CD4-positive, alpha-beta T cell treated with Interleukin-15 for 4 hours (primary cell): ENCODE measurements around the gene TUBA1A.
A peak's percentile ranks its signal among the peaks of the same experiment; 100 is the strongest.
"Not testable (repeated sequence)": the region's sequence is repeated elsewhere in the genome, so short reads cannot be mapped to it uniquely, and the experiment has no call there.

Source experiments
- DNase-seq: peaks from one replicate; pipeline ENCODE4 v3.0.0-alpha.2; 2020; ENCODE audit warnings: low spot score

The TUBA1A gene

DNA sequence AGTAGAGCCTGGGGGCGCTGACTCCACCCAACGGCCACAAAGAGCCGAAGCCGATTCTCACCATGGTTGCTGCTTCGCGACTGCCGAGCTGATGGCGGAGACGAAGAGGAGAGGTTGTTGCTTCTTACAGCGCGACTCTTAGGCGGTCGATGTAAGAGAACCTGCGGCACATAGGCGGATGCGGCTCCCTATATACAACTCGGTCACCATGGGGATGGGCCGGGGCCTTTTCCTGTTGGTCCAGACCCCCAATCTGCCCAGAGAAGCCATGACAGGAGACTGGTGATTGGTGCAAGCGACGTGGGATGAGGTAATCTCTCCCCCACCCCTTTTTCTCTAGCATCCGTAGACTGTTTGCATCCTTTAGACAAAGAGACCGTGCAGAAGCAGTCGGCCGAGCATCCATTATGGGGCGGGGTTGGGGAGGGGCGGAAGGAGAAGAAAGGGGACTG, at the start of gene TUBA1A:
TSS of gene TUBA1A (minus strand) at position 165 of the 452 bp plus-strand sequence. CDS start at position 64, 101 bp downstream.
- peak; percentile 98 for DNase-seq

DNA sequence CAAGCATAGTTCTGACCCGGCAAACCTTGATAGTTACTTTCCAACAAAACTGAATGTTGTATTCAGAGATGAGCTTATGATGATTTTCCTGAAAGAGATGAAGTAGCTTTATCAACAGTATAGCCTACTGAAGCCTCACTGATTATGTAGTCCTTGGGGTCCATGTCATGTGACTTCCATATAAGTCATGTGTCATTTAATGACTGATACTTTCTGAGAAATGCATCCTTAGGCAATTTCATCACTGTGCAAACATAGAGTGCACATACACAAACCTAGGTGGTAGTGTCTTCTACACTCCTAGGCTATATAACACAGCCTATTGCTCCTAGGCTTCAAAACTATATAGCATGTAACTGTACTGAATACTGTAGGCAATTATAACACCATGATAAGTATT, 47.5 kb upstream of the TUBA1A start:
- no peak for DNase-seq

DNA sequence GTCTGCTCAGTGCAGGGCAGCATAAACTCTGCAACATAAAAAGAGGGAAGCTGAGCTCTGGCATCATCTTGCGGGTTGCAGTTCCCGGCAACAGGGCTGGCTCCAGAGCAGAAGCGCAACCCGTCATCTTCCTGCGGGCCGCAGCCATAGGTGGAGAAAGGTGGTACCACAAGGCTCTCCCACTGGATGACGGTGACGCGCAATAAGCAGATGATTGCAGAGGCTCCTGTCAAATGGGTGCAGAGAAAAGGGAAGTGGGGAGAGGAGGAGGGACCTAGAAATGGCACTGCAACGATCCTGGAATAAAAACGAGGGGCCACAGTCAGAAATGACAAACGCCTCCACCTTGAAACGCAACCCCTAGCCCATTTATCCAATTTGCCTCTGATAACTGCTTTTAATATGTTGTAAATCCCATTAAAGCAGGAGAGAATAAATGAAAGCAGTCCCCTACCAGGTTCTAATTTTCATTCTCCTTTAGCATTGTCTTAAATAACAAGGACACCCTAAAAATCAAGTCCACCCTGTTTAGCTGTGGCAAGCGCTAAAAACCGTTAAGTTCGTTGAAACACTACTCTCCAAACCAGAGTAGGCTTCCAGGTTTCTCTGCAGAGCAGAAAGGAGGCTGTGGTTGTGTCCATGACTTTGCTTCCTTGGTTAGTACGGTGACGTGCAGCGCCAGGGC, 45.1 kb upstream of the TUBA1A start:
- DNase-seq, result peak; percentile 17

DNA sequence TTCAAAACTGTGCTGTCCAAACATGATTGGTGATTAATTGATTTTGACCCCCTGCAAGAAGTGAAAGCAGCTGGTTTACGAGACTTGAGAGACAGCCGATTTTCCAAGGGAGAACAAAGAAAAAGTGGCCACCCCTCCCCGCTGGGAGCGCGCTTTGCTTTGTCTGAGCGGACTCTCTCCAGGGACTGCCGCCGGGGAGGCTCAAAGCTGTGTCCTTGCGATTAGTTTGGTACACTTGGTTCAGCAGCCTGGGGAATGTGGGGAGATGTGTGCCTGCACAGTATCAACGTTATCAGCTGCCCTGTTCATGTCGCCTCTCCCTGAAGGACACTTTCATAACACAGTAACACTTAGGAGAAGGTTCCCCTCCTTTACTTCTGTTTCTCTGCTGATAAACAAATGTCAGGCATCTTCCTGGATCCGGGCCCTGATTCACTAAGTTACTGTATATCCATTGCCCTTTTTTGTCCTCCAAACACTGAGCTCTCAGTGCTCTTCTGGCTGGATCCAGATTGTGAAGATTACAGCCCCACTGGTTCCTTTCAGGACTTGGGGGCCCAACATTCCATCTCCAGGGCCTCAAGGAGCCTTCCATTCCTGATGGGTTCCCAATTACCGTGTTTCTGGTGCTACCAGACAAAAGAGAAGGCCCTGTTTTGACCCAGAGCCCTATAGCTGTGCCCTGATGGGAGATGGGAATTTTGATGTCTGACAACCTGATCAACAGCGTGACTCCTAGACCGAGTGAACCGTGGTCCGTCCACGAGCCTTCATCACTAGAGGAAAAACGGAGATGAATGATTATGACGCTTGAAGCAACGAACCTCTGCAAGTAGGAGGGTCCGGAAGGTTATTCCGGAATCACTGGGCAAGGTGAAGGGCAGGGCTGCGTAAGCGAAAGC, 44.3 kb upstream of the TUBA1A start:
- DNase-seq, result no peak

DNA sequence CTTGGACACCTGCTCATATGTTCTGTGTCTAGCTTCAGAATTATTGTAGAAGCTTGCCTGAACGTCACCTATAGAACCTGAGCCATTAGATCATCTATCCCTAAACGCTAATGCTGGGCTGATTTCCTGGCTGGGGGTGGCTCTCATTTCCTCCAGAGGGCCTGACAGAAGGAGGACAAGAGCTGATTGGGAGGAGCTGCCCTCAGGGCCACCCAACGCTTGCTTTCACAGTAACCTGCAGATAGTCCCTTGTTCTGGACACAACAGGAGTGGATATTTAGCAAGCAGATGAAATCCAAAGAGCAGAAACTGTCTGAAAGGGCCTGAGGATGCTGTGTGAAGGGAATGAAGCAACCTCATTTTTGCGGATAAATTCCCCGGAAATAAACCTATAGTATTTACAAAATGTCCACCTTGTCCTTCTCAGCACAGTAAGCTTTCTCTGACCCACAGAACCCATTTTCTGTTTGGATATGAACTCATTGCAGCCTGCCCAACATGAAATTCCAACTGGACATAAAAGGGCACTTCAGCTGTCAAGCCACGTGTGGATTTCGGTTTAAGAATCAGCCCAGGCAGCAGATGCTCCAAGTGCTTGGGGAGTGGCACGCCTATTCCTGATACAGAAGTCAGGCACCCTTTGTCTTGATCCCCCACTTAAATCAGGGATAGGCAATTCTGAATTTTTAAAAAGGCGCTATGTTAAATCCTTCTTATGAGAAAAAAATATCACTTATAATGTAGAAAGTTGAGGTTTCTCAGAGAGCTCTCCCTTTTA, 43.2 kb upstream of the TUBA1A start:
- no peak for DNase-seq

DNA sequence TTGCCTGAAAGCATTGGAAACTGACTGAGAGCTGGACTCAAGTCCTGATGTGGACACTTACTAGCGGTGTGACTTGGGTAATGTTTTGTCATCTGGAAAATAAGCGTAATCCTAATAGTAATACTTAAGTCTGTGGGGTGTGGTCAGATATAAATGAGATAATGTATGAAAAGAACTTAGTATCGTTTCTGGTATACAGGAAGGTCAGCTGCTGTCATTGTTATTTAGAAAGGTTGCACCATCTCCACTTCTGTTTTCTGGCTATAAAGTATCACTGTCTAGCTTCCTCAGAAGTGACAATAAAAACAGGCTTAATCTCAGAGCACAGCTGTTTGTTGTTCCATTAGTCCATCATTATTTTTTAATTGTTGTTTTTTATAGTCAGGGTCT, 41.9 kb upstream of the TUBA1A start:
- no peak for DNase-seq

DNA sequence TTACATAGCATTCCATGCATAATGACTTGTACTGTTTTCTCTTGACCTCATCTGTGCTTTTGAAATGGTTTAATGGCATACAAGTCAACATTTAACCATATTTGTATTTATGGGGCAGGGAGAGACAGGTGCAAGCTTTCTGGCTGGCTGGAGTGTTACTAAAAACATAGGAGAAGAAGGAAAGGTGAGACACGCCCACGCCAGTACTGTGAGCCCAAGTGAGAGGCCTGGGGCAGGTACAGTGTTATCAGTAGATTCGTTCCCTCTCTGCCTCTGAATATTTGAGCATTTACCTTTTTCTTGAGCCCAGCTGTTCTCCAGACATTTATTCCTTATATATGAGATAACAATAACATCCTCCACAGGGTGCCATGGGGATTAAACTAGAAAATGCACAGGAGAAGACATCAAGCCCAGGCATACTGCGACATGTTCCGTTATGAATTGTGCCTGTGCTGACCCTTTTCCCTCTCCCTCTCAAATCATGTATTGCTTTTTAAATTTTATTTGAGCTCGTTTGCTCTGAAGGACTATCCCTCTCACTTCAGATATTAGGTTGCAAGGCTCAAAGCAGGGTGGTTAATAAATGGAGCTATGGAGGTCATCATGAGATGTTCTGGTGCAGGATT, 41.4 kb upstream of the TUBA1A start:
- no peak for DNase-seq

DNA sequence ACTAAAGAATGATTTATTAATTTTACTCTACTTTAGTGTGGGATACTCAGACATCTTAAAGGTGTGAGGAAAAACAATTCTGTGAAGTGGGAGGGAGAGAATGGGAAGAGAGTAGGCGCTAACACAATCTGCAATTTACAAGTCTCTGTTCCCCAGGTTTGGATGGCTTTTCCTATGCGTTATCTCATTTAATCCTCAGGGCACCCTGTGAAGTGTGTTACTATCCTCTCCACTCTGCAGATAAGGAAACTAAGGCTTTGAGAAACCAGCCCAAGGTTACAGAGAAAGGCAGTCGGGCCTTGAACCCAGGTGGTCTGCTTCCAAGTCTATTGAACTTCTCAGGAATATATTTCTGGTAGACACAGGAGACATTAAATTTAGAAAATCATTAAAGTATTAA, 39.8 kb upstream of the TUBA1A start:
- DNase-seq, result no peak

DNA sequence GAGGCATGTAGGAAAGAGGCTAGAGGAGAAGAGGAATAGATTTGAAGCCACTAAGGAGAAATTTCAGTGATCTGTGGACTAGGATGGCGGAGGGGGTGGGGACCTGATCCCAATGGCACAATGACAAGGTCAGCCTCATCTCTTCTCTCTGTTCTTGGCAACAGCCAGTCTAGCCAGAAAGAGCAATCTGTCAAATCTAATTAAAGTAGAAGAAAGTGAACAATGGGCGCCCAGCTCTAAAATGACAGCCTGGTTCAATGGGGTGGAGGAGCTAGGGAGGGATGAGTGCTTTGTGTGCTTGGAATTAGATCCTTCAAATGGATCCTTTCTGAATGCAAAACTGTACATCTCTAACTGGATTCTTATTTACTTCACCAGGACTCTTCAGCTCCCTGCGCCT, 38.8 kb upstream of the TUBA1A start:
- no peak for DNase-seq

DNA sequence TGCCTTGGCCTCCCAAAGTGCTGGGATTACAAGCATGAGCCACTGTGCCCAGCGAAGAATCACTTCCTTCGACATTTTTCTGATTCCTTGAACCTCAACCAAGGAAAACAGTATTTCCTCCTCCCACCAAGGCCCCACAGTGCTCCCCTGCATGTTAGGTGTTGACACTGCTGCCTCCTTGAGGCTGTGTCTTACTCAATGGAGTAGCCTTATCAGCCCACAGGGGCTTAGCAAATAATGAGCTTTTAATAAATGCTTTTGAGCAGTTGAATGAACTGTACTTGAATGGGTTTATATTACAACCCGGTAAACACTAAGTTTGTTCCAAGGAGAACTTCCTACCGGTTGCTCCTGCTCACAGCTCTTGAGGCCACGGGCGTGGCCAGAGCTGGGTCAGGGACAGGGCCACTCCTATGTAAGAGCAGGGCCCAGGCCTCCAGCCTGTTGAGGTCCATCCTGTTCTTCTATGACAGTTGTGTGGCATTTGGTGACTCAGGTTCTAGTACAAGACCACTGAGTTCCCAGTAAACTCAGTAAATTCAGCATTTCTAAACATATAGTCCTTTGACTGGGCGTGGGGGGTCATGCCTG, 36.8 kb upstream of the TUBA1A start:
- no peak for DNase-seq

DNA sequence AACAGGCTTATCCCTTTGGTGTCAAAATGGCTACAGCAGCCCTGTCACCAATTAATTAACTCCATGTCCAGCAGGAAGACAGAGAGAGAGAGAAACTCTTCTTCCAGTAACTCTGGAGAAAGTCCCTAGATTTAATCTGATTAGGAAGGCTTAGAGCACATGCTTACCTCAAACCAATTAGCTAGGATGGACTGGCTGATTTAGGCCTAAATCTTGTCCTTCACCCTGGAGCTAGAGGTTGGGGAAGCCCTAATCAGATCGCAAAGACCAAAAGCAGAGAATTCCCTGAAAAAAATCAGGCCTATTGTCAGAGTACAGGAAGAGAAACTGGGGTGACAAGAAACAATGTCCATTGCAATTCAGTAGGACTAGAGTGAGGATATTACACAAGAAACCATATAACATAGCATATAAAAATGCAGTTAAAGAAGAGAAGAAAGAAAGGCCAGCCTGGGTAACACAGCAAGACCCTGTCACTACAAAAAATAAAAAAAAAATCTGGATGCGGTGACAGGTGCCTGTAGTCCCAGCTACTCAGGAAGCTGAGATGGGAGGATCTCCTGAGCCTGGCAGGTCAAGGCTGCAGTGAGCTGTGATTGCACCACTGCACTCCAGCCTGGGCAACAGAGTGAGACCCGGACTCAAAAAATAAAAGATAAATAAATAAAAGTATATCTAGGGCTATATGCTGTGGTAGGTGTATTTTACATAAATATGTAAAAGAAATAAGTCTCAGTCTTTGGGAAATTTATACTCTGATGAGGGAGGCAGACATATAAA, 34.9 kb upstream of the TUBA1A start:
- no peak for DNase-seq

DNA sequence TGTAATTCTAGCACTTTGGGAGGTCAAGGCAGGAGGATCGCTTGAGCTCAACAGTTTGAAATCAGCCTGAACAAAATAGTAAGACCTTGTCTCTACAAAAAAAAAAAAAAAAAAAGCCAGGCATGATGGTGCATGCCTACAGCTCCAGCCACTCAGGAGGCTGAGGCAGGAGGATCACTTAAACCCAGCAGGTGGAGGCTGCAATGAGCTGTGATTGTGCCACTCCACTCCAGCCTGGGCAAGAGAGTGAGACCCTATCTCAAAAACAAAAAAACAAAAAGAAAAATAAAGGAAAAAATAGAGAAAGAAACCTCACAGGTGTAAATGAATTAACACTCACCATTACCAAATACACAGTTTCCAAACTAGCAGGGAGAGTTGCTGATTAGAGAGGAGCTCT, 34.2 kb upstream of the TUBA1A start:
- no peak for DNase-seq

DNA sequence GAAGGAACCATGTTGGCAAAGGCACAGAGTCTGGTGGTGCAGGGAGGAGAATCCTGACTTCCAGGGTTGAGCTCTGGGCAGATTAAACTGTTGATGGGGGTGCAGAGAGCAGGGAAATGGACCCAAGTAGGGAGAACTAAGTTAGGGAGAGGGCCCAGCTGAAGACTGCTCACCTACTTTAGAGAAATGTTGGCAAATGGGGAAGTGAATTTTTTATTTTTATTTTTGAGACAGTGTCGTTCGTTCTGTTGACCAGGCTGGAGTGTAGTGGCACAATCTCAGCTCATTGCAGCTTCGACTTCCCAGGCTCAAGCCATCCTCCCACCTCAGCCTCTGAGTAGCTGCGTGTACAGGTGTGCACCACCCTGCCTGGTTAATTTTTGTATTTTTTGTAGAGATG, 32.1 kb upstream of the TUBA1A start:
- no peak for DNase-seq

DNA sequence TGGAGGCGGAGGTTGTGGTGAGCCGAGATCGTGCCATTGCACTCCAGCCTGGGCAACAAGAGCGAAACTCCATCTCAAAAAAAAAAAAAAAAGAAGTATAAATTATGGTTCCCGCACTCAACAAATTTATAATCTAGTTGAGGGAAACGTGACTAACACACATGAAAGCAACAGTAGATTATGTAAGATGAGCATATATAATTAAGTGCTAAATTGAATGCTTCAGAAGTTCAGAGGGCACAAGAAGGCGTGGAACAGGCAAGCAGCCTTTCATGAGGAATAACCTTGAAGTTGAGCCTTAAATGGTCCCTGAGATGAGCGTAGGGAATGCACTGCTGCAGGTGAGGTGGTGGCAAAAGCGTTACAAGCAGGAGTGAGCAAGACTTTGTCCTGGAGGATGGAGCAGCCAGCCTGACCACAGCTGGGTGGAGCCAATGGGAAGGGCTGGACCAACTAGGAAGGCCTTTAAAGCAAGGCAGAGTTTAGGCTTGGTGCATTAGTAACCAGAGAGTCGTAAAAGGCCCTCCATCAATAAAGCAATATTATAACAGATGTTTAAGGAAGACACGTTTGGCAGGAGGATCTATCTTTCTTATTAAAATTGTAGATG, 30.6 kb upstream of the TUBA1A start:
- DNase-seq, result no peak

DNA sequence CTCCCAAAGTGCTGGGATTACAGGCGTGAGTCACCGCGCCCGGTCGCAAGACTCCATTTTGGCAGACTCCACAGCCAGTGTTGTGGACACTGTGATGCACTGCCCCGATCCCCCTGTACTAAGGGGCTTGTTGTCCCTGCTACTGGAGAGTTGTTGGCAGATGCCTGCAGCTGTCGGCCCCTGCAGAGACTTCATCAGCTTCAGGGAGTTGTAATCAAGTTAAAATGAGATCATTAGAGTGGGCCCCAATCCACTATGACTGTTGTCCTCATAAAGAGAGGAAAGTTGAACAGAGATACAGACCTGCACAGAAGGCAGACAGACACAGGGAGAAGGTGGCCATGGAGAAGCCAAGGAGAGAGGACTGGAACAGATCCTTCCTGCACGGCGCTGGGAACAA, 23.7 kb upstream of the TUBA1A start:
- no peak for DNase-seq

DNA sequence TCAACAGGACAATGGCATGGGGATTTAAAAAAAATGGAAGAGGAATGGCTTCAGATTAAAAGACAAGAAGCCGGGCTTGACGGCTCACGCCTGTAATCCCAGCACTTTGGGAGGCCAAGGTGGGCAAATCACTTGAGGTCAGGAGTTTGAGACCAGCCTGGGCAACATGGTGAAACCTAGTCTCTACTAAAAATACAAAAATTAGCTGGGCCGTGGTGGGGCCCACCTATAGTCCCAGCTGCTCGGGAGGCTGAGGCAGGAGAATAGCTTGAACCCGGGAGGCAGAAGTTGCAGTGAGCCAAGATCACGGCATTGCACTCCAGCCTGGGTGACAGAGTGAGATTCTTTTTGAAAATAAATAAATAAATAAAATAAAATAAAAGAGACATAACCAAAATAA, 21.8 kb upstream of the TUBA1A start:
- DNase-seq, result not testable (repeated sequence)

DNA sequence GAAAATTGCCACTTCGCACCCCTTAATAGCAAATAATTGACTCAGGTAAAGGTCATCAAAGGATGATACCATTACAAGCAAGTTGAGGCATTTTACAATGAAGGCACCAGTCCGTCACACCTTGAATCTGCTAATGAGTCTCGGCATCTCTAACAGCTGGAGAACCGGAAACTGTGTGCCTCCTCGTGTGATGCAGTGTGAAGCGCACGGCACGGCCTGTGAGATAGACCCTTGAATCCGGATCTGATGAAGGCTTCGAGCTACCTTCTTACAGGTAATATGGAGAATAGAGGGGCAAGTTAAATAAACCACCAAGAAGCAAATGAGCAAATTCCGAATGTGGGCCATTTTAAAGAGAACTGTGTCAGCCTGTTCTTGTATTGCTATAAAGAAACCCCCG, 19.8 kb upstream of the TUBA1A start:
- no peak for DNase-seq

DNA sequence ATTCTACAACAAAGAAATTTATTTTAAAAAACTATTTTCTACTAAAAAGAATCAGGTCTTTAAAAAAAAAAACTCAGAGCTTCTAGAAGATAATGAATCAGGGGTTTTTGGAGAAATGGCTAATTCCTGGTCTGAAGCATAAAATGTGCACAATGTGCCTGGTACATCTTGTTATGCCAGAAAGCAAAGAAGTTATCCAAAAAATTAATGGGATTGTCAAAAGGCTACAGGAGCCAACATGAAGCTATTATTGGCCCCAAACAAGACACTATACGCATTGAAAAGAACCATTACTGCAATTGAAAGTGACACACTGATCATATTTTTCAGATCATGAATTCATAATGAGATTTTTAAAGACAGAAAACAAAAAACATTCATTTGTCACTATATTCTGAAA, 19.3 kb upstream of the TUBA1A start:
- DNase-seq, result no peak

DNA sequence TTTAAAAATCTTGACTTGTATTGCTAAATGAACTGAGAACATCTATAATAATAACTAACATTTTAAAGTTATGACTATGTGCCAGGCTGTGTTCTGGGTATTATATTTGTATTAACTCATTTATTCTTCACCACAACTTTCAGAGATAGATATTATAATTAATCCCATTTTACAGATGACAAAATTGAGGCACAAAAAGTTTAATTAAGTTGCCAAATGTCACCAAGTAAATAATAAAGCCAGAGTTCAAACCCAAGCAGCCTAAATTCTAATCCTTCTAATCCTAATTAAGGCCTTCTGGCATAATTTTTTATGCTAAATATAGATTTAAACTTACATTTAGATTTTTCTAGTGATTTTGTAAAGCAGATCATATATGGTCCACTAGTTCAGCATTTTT, 17.5 kb upstream of the TUBA1A start:
- DNase-seq, result no peak

DNA sequence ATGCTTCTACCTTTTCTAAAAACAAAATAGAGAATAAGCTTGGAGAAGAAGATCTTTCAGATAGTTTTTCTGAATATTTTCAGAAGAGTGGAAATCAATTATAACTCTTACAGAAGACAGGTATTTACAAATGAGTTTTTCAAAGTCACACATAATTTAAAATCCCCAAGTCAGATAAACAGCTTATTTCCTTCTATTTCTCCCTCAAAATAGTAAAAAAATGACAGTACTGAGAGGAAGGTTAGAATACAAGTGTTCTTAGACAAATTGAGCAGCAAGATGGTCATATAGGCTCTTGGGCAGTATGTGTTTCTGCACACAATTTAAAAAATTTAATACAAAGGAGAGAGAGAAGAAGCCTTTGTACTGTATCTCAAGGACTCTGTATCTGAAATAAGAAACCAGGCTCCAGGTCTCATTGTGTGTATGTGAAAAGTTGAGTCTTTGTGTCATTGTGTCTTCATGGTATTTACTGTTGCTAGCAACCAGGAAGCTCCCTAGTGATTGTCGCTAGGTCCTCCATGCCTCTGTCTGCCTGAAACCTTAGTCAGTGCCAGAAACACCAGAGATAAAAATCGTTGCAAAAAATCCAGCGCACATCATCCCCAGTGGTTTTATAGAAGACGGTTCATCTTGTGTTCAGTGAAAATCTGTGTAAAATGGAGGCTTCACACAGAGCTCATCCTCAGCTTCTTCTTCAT, 12.9 kb upstream of the TUBA1A start:
- DNase-seq, result peak; percentile 44
